Muscle layer of colon (tissue), 2 donors: ENCODE data around the gene METTL25.

Source experiments
- H3K27ac ChIP-seq: one replicate; pipeline ENCODE4 v1.7.0; 2013; ENCODE audit warnings: low read depth, mild to moderate bottlenecking, low read length, moderate library complexity
- H3K27me3 ChIP-seq, 2 donors: one replicate each; pipeline ENCODE4 v1.7.0; 2013; ENCODE audit warnings: low read length in 2 of 2, mild to moderate bottlenecking in 2 of 2; ENCODE audit not compliant: insufficient read depth in 2 of 2, control insufficient read depth in 1 of 2
- H3K36me3 ChIP-seq: one replicate; pipeline ENCODE4 v1.7.0; 2013; ENCODE audit warnings: mild to moderate bottlenecking, low read length; ENCODE audit not compliant: insufficient read depth
- H3K4me1 ChIP-seq: one replicate; pipeline ENCODE4 v1.7.0; 2013; ENCODE audit warnings: mild to moderate bottlenecking, low read length; ENCODE audit not compliant: insufficient read depth
- H3K4me3 ChIP-seq, 2 donors: one replicate each; pipeline ENCODE4 v1.7.0; 2013; ENCODE audit warnings: low read length in 2 of 2, low read depth in 1 of 2, mild to moderate bottlenecking in 1 of 2, moderate library complexity in 1 of 2
- H3K9ac ChIP-seq: one replicate; pipeline ENCODE4 v1.7.0; 2013; ENCODE audit warnings: low read length
- H3K9me3 ChIP-seq: one replicate; pipeline ENCODE4 v1.7.0; 2013; ENCODE audit warnings: mild to moderate bottlenecking, low read length
- donor health status: abdominal sarcoma.
- donor health status: Adenocarcinoma of cecum.

Gene METTL25

DNA sequence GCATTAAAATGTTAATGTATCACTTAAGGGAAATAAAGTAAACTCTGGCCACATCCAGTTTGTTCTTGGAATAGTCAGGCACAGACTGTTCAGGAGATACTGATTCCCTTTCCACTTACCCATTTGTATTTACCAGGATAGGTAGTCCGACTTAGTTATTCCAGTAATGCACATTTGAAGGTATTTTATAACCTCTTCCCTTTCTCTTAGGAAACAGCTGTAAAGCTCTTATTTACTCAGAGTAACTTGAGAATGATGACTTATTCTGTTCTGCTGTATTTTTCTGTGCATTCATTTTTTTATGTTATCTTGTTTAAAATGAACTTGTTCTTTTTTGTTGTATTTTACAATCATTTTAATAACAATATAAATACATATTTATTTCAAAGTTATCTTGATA is 78.0 kb downstream of the METTL25 start:
- H3K27me3 ChIP-seq, result no peaks in the 10 kb centered on the region
- no peaks in the 10 kb centered on the region for H3K9me3 ChIP-seq
- H3K4me3 ChIP-seq, result no peak overlapping the region
- H3K36me3 ChIP-seq, result peaks cover 3% of the 10 kb centered on the region
- no peaks in the 10 kb centered on the region for H3K4me1 ChIP-seq
- H3K9ac ChIP-seq, result no peak overlapping the region
- H3K27ac ChIP-seq, result no peak overlapping the region

DNA sequence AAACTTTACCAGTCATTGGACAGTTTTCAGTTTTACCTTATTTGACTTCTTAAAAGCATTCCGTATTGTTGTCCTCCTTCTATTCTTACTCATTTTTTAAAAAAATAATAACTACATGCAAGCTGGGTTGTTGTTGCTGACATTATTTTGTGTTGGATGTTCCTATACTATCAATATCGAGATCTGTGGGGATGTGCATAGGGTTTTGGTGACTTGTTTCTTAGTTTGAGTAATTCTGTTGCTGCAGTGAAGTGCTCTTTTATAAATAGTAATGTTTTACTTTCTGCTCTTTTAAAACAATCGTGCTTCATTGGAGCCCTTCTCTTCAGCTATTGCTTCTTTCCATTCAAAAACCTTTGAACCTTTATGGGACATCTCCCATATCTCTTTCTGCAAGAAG is 79.4 kb downstream of the METTL25 start:
- H3K36me3 ChIP-seq, result peaks cover 3% of the 10 kb centered on the region
- no peaks in the 10 kb centered on the region for H3K9me3 ChIP-seq
- H3K27me3 ChIP-seq, result no peaks in the 10 kb centered on the region
- no peak overlapping the region for H3K27ac ChIP-seq
- no peak overlapping the region for H3K4me3 ChIP-seq
- no peaks in the 10 kb centered on the region for H3K4me1 ChIP-seq
- H3K9ac ChIP-seq, result no peak overlapping the region

DNA sequence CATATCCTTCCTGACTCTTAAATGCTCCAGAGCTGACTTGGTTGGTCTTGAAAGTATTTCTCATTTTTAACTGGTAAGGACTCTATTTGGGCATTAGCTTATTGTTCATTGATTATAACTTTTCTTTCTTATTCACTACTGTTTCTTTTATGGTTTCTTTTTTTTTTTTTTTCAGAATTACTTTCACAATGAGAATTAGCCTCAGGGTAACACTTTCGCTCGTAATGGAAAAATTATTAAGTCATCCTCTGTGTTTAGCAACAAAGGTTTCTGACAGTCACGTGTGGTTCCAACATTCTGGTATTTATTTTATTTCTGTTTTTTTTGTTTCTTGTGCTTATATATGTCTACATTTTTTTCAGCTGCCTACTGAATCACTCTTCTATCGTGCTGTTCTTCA is 80.0 kb downstream of the METTL25 start:
- Histone ChIP-seq H3K4me3 (no peak overlapping the region), H3K4me1 (no peaks in the 10 kb centered on the region), H3K36me3 (peaks cover 3% of the 10 kb centered on the region)

DNA sequence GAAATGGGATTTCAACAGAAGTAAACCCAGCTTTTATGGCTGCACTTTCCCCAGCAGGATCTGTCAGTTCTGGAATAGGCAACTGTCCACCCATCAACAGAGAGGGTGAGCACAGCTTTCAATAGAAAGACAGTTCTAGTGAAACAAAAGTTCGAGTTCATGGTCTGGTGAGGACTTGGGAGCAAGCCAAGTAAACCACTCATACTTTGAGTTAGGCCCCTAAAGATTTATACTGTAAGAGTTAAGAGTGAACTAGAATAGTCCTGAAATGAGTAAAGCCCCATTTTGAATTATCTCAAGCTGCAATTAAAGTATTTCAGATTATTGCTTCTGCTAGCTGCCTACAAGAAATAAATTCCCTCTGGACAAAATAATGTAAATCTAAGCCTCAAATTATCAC is 82.6 kb downstream of the METTL25 start:
- Histone ChIP-seq H3K4me1 (no peaks in the 10 kb centered on the region), H3K27me3 (no peaks in the 10 kb centered on the region), H3K4me3 (no peak overlapping the region), H3K9me3 (no peaks in the 10 kb centered on the region), H3K9ac (no peak overlapping the region), H3K27ac (no peak overlapping the region), H3K36me3 (peaks cover 3% of the 10 kb centered on the region)

More for the DNA sequence above, 80.0 kb downstream of the METTL25 start:
- H3K9ac ChIP-seq, result no peak overlapping the region
- no peaks in the 10 kb centered on the region for H3K27me3 ChIP-seq
- no peaks in the 10 kb centered on the region for H3K9me3 ChIP-seq
- no peak overlapping the region for H3K27ac ChIP-seq

DNA sequence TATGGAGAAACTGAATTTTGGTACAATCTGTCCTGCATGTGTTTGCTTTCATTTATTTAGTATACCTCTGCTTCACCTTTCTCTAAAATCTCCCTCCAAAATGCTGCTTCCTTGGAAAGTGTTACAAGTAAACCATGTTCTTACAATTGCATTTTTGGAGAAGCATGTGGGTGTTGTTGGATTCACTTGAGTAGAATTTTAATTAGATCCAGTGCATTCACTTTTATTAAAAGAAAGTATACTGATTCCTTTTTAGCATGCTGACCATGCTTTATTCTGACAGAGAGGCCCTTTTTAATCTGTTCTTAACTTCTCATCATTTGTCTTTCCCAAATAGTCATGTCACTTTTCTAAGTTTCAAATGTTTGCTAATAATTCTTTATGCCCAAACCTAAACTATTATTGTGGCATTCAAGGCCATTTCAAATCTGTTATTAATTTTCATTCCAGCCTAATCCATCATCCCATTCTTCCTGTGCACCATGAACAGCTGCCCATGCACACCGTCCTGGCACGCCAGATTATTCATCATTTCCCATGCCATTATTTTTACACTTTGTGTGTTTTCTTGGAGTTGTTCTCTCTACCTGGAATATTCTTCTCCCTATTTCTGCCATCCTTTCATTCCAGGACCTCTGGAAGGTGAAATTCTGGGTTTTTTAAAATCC is 90.7 kb downstream of the METTL25 start:
- no peaks in the 10 kb centered on the region for H3K4me1 ChIP-seq
- no peak overlapping the region for H3K27ac ChIP-seq
- H3K9me3 ChIP-seq, result no peaks in the 10 kb centered on the region
- H3K27me3 ChIP-seq, result no peaks in the 10 kb centered on the region
- H3K4me3 ChIP-seq, result no peak overlapping the region
- H3K36me3 ChIP-seq, result no peaks in the 10 kb centered on the region
- H3K9ac ChIP-seq, result no peak overlapping the region

DNA sequence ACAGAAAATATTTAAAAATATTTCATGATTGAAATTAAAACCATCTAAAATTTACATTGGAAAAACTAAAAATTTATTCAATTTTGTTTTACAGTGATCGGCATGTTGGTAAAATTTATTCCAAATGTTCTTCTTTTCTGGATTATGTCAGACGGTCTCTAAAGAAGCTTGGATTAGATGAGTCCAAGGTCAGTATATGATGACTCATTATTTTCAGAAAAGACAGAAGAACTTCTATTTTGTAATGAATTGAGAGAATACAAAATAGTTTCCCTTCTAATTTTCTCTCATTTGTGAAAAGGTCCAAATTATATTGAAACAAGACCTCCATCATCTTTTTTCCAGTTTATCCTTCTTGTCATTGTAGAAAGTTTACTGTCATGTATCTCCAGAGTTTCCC is 98.3 kb downstream of the METTL25 start:
- no peak overlapping the region for H3K27ac ChIP-seq
- H3K27me3 ChIP-seq, result no peaks in the 10 kb centered on the region
- H3K4me3 ChIP-seq, result no peak overlapping the region
- H3K36me3 ChIP-seq, result no peaks in the 10 kb centered on the region
- no peaks in the 10 kb centered on the region for H3K4me1 ChIP-seq
- no peak overlapping the region for H3K9ac ChIP-seq
- no peaks in the 10 kb centered on the region for H3K9me3 ChIP-seq

DNA sequence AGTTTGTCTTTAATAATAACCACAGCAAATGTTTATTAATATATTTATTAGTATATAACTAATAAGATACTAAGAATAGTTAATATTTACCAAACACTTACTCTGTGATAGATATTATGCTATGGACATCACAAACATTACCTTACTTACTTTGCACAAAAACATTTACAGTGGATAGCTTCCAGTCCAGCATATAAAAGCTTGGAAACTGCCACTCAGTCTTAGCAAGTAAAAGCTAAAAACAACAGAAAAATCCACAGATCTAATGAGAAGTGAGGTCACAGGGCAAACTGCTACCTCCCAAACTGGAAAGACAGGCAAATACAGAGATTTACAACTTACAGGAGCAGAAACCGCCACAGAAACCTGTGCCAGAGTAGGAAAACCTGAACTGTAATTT is 99.8 kb downstream of the METTL25 start:
- H3K27me3 ChIP-seq, result no peaks in the 10 kb centered on the region
- H3K27ac ChIP-seq, result no peak overlapping the region
- no peaks in the 10 kb centered on the region for H3K4me1 ChIP-seq
- H3K9me3 ChIP-seq, result no peaks in the 10 kb centered on the region
- no peak overlapping the region for H3K9ac ChIP-seq
- no peak overlapping the region for H3K4me3 ChIP-seq
- H3K36me3 ChIP-seq, result no peaks in the 10 kb centered on the region

DNA sequence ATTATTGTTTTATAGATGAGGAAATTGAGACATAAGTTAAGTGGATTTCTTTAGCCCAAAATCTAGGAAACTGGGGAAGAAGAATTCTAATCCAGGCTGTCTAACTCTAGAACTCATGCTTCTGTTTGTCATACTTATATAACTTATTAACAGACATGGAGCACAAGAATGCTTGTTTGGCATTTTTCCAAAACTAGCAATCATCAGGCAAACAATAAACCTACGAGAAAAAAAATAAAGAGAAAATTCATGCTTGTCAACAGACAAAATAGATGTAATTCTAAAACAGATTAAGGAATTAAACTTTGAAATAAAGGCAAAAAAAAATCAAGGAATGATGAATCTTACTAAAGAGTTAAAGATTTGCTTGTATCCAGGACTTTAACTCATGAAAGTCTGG is 103.1 kb downstream of the METTL25 start:
- Histone ChIP-seq H3K9ac (no peak overlapping the region), H3K27me3 (no peaks in the 10 kb centered on the region), H3K4me3 (no peak overlapping the region), H3K27ac (no peak overlapping the region), H3K9me3 (no peaks in the 10 kb centered on the region), H3K4me1 (no peaks in the 10 kb centered on the region), H3K36me3 (no peaks in the 10 kb centered on the region)

DNA sequence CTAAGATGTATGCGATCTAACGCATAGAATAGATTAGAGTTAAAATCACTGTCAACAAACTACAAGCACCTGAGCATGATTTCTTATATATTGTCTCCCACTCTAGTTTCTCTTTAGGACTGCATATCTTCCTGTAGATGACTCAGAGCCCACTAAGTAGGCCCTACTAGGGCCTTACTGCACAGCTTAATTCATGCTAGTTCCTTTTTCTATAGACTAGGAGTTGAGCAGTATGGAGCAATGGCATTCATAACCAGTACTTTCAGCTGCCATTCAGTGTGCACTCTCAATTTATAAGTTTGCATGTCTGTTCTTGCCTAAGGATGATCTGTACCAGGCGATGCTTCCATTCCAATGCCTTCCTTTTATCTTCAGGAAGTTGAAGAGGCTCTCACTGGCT is 103.5 kb downstream of the METTL25 start:
- no peak overlapping the region for H3K4me3 ChIP-seq
- H3K27me3 ChIP-seq, result no peaks in the 10 kb centered on the region
- no peak overlapping the region for H3K27ac ChIP-seq
- no peaks in the 10 kb centered on the region for H3K4me1 ChIP-seq
- H3K9ac ChIP-seq, result no peak overlapping the region
- no peaks in the 10 kb centered on the region for H3K36me3 ChIP-seq
- no peaks in the 10 kb centered on the region for H3K9me3 ChIP-seq

DNA sequence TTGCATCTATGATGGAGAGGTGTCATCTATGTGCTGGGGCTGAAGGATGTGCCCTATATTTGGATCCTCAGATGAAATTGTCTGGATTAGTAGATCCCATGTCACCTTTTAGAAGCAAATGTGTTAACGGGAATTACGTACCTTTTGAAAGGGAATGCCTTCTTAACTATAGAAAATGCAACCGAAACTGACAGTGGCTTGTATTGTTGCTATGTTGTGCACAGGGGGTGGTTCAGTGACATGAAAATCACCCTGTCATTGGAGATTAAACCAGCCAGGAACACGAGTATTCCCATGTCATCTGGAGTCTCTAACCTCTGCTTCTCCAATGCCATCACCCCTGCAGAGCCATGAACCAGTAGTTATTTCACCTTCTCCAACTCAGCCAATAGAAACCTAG is 110.2 kb downstream of the METTL25 start:
- H3K36me3 ChIP-seq, result peaks cover 6% of the 10 kb centered on the region

DNA sequence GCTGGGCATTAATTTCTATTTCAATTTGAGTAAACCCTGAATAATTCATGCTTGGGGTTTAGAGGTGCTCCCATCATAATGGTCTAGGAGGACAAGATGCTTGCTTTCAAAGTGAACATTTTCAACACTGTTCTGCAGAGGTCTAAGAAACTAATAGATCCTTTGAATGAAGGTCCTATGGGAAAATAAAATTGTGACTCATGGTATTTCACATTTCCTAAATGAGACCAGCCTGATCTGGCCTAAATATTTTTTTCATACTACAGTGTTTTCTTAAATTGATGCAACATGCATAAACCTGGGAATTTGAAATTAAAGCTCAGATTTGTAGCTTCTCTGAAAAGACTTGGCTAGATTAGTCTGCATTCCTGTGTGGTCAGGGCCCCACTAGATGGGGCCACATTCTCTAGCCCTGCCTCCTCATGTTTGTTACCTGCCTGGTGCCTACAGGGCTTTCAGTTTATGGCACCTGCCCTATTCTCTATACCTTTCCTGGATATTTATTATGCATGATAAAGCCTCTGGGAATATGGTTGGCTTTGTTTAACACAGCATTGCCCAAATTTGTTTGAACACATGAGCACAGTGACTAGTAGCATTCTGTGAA is 112.7 kb downstream of the METTL25 start:
- no peak overlapping the region for H3K9ac ChIP-seq
- no peaks in the 10 kb centered on the region for H3K9me3 ChIP-seq
- H3K36me3 ChIP-seq, result peaks cover 6% of the 10 kb centered on the region
- no peaks in the 10 kb centered on the region for H3K27me3 ChIP-seq
- H3K4me3 ChIP-seq, result no peak overlapping the region
- H3K4me1 ChIP-seq, result no peaks in the 10 kb centered on the region
- no peak overlapping the region for H3K27ac ChIP-seq

More for the DNA sequence above, 110.2 kb downstream of the METTL25 start:
- Histone ChIP-seq H3K4me3 (no peak overlapping the region), H3K4me1 (no peaks in the 10 kb centered on the region), H3K9me3 (no peaks in the 10 kb centered on the region), H3K27me3 (no peaks in the 10 kb centered on the region), H3K27ac (no peak overlapping the region), H3K9ac (no peak overlapping the region)

DNA sequence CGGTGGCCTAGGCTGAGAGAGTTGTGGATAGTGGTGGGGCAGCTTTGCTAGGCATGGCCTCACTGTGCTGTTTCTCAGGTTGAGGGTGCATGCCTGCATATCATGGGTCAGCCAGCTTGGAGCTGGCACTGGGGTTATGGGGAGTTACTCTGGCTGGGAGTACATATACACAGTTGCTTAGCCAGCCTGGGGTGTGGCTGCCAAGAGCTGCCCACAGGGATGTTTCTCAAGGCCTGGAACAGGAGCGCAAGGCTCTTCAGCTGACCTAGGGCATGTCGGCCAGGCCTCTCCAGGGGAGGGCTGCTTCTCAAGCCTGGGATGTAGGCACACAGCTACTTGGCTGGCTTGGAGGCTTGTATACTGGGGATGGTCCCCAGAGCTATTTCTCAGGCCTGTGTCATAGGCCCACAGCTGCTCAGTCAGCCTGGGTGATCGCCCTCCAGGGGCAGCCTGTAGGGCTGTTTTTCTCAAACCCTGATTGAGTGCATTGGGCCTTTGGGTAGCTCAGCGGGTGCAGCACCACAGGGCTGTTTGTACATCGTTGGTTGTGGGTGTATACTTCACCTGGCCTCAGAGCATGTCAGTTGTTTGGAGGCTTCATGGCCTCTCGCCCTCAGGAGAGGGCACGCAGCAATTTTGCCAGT is 114.9 kb downstream of the METTL25 start:
- no peak overlapping the region for H3K27ac ChIP-seq
- H3K36me3 ChIP-seq, result peaks cover 6% of the 10 kb centered on the region
- H3K9ac ChIP-seq, result no peak overlapping the region
- H3K27me3 ChIP-seq, result no peaks in the 10 kb centered on the region
- no peak overlapping the region for H3K4me3 ChIP-seq
- H3K9me3 ChIP-seq, result no peaks in the 10 kb centered on the region
- no peaks in the 10 kb centered on the region for H3K4me1 ChIP-seq
